Liver (tissue), 9 donors: ENCODE data around the gene STK33. TPM values are rescaled to one million over a fixed set of nuclear protein-coding genes. Genes with fewer than 3 reads are reported as not detected.

ENCODE experiments used
- DNase-seq: peaks from one replicate; pipeline ENCODE4 v3.0.0-alpha.2; 2017; ENCODE audit warnings: low spot score
- H3K27ac ChIP-seq, 2 donors: one replicate each; pipeline ENCODE4 v1.7.0; 2013; ENCODE audit warnings: inconsistent platforms in 2 of 2, low read length in 2 of 2, control low read depth in 1 of 2, low read depth in 1 of 2, mild to moderate bottlenecking in 1 of 2
- H3K27me3 ChIP-seq, 4 donors: one replicate each; pipeline versions ENCODE4 v1.6.1 to v1.7.0; 2013; ENCODE audit warnings: low read length in 3 of 4, inconsistent platforms in 1 of 4, mild to moderate bottlenecking in 1 of 4, moderate library complexity in 1 of 4; ENCODE audit not compliant: control insufficient read depth in 4 of 4, insufficient read depth in 4 of 4
- H3K36me3 ChIP-seq, 4 donors: one replicate each; pipeline versions ENCODE4 v1.6.1 to v1.7.0; 2013; ENCODE audit warnings: low read length in 3 of 4, mild to moderate bottlenecking in 3 of 4, low read depth in 1 of 4, moderate library complexity in 1 of 4; ENCODE audit not compliant: control insufficient read depth in 4 of 4, insufficient read depth in 3 of 4
- H3K4me1 ChIP-seq, 4 donors: one replicate each; pipeline versions ENCODE4 v1.6.1 to v1.7.0; 2013; ENCODE audit warnings: low read length in 3 of 4, mild to moderate bottlenecking in 3 of 4, moderate library complexity in 1 of 4; ENCODE audit not compliant: control insufficient read depth in 4 of 4, insufficient read depth in 4 of 4
- H3K4me3 ChIP-seq, 3 donors: one replicate each; pipeline versions ENCODE4 v1.6.1 to v1.7.0; 2013; ENCODE audit warnings: low read length in 3 of 3, control low read depth in 1 of 3, low read depth in 1 of 3, mild to moderate bottlenecking in 1 of 3
- H3K9ac ChIP-seq, 2 donors: one replicate each; pipeline ENCODE4 v1.7.0; 2013; ENCODE audit warnings: low read length in 2 of 2, mild to moderate bottlenecking in 2 of 2, moderate library complexity in 2 of 2, control low read depth in 1 of 2, low read depth in 1 of 2
- H3K9me3 ChIP-seq, 4 donors: one replicate each; pipeline versions ENCODE4 v1.6.1 to v1.7.0; 2013; ENCODE audit warnings: low read length in 3 of 4; ENCODE audit not compliant: control insufficient read depth in 4 of 4
- EGR1 ChIP-seq, 2 donors: IDR thresholded peaks; 2 replicates each; pipeline ENCODE4 v1.6.1; 2016 to 2018; ENCODE audit warnings: antibody characterized with exemption in 2 of 2, low read depth in 2 of 2
- FOXA1 ChIP-seq: IDR thresholded peaks from 2 replicates; pipeline ENCODE4 v1.6.1; 2016; ENCODE audit warnings: antibody characterized with exemption
- FOXA2 ChIP-seq: IDR thresholded peaks from 2 replicates; pipeline ENCODE4 v1.6.1; 2016; ENCODE audit warnings: antibody characterized with exemption
- GABPA ChIP-seq, 2 donors: IDR thresholded peaks in 1 of 2; conservative IDR thresholded peaks in 1 of 2; 2 replicates each; pipeline ENCODE4 v1.6.1; 2016; ENCODE audit warnings: antibody characterized with exemption in 2 of 2, mild to moderate bottlenecking in 1 of 2, moderate library complexity in 1 of 2
- HNF4A ChIP-seq, 2 donors: conservative IDR thresholded peaks; 2 replicates each; pipeline ENCODE4 v1.6.1; 2016; ENCODE audit warnings: antibody characterized with exemption in 2 of 2, mild to moderate bottlenecking in 2 of 2
- JUND ChIP-seq, 2 donors: IDR thresholded peaks; 2 replicates each; pipeline ENCODE4 v1.6.1; 2016; ENCODE audit warnings: antibody characterized with exemption in 2 of 2
- NR2F2 ChIP-seq: IDR thresholded peaks from 2 replicates; pipeline ENCODE4 v1.6.1; 2016; ENCODE audit warnings: antibody characterized with exemption
- RAD21 ChIP-seq, 2 donors: IDR thresholded peaks; 2 replicates each; pipeline ENCODE4 v1.6.1; 2016; ENCODE audit warnings: antibody characterized with exemption in 2 of 2, mild to moderate bottlenecking in 2 of 2
- RXRA ChIP-seq, 2 donors: IDR thresholded peaks; 2 replicates each; pipeline ENCODE4 v1.6.1; 2017 to 2018; ENCODE audit warnings: antibody characterized with exemption in 2 of 2, mild to moderate bottlenecking in 1 of 2
- SP1 ChIP-seq: IDR thresholded peaks from 2 replicates; pipeline ENCODE4 v1.6.1; 2018; ENCODE audit warnings: antibody characterized with exemption, mild to moderate bottlenecking
- TAF1 ChIP-seq: conservative IDR thresholded peaks from 2 replicates; pipeline ENCODE4 v1.6.1; 2016; ENCODE audit warnings: antibody characterized with exemption, mild to moderate bottlenecking
- YY1 ChIP-seq: IDR thresholded peaks from 2 replicates; pipeline ENCODE4 v1.6.1; 2016; ENCODE audit warnings: antibody characterized with exemption, mild to moderate bottlenecking
- WGBS: extraction: QIAGEN DNeasy Blood & Tissue Kit; methylation state at CpG from one replicate; pipeline ENCODE4 v1.1.7; 2013; 5-methylcytosine and 5-hydroxymethylcytosine counted together
- polyA plus RNA-seq, 2 donors: library from polyadenylated mRNA; stranded (reverse) in 1 of 2; unstranded in 1 of 2; fragments of 200-250 nt in 1 of 2; fragments of >200 nt in 1 of 2; fragmentation: Nextera tagmentation in 1 of 2; extraction: Ambion mirVana in 1 of 2; gene quantifications; one replicate each; pipeline versions ENCODE4 v1.2.1 to v1.2.3, GENCODE V29; 2013 to 2015
- total RNA-seq, 2 donors: library from RNA; depleted of rRNA; stranded (reverse); fragments of >200 nt; gene quantifications; one replicate each; pipeline ENCODE4 v1.2.3, GENCODE V29; 2014
- TF ChIP-seq, protein P1 (sequence below): fragments of 150-350 bp; IDR thresholded peaks from 2 replicates; pipeline ENCODE4 v1.5.1; 2017; ENCODE audit warnings: improper control_type of control experiment, low read depth, low read length; ENCODE audit not compliant: missing input control
- TF ChIP-seq, protein P2 (sequence below): IDR thresholded peaks from 2 replicates; pipeline ENCODE4 v1.6.1; 2016; ENCODE audit warnings: antibody characterized with exemption
- TF ChIP-seq, protein P3 (sequence below): IDR thresholded peaks from 2 replicates; pipeline ENCODE4 v1.6.1; 2016; ENCODE audit warnings: antibody characterized with exemption
- TF ChIP-seq, protein P4 (sequence below): IDR thresholded peaks from 2 replicates; pipeline ENCODE4 v1.6.1; 2016; ENCODE audit warnings: antibody characterized with exemption, mild to moderate bottlenecking
- donor health status: healthy.
- donor health status: healthy.
- donor health status: healthy.
- donor health status: healthy.
- donor health status: healthy.

STK33 gene
- total and polyA plus RNA-seq, 4 donors = 0.09 to 1.1 (median 0.52) TPM

DNA sequence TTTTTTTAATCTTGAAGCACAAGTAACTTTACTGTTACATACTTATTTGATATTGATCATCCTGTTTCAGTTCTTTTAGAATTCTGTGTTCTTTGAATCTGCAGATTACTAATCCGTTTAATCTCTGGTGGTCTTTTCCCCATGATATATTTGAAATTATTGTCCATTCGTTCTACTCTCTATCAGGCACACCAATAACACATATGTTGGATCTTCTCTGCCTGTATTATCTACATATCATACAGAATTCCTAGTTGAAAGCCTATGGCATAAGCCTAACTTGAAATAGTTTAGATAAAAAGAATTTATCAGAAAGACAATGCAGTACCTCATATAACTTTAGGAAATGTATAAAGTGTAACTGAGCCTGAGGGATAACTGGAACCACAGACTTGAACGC is 32.6 kb downstream of the STK33 start (continued):
- TF ChIP-seq RXRA (IDR thresholded peaks at IDR 0.05) = no peak
- no peak for TF ChIP-seq SP1
- no peak for TF ChIP-seq GABPA (IDR thresholded peaks at IDR 0.05 in 1 of 2, conservative IDR thresholded peaks at IDR 0.05 in 1 of 2)
- no peak for TF ChIP-seq NR2F2
- no peak for TF ChIP-seq FOXA1
- no peak for TF ChIP-seq EGR1 (IDR thresholded peaks at IDR 0.05; ENCODE audit: low read depth in 2 of 2)

DNA sequence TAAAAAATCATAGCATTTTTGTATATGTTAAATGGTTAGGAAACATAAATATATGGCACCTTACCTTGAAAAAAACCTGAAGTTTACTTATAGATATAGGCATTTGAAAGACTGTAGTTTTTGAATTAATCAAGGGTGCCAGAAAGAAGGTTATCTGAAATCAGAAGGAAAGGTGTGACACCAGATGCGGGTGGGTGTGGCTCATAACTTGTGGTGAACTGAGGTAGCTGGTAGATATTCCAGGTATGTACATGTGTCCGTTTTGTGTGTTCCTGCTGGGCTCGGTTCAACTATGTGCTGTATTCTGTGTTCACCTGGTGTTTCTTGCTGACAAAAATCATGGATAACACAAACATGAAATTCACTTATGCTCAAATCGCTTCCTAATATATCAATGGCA is 35.6 kb downstream of the STK33 start:
- WGBS = 88% methylated on average over 4 of the region's 4 CpGs
- no peak overlapping the region for H3K9ac ChIP-seq
- H3K27ac ChIP-seq = no peak overlapping the region

More for the DNA sequence above, 35.6 kb downstream of the STK33 start:
- TF ChIP-seq SP1 = no peak
- TF ChIP-seq JUND (IDR thresholded peaks at IDR 0.05) = no peak
- no peak for TF ChIP-seq FOXA1
- TF ChIP-seq EGR1 (IDR thresholded peaks at IDR 0.05; ENCODE audit: low read depth in 2 of 2) = no peak
- no peak for TF ChIP-seq RXRA (IDR thresholded peaks at IDR 0.05)
- TF ChIP-seq, protein P1, sequence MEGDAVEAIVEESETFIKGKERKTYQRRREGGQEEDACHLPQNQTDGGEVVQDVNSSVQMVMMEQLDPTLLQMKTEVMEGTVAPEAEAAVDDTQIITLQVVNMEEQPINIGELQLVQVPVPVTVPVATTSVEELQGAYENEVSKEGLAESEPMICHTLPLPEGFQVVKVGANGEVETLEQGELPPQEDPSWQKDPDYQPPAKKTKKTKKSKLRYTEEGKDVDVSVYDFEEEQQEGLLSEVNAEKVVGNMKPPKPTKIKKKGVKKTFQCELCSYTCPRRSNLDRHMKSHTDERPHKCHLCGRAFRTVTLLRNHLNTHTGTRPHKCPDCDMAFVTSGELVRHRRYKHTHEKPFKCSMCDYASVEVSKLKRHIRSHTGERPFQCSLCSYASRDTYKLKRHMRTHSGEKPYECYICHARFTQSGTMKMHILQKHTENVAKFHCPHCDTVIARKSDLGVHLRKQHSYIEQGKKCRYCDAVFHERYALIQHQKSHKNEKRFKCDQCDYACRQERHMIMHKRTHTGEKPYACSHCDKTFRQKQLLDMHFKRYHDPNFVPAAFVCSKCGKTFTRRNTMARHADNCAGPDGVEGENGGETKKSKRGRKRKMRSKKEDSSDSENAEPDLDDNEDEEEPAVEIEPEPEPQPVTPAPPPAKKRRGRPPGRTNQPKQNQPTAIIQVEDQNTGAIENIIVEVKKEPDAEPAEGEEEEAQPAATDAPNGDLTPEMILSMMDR = no peak
- TF ChIP-seq, protein P2, sequence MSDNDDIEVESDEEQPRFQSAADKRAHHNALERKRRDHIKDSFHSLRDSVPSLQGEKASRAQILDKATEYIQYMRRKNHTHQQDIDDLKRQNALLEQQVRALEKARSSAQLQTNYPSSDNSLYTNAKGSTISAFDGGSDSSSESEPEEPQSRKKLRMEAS = no peak
- no peak for TF ChIP-seq TAF1
- no peak for TF ChIP-seq GABPA (IDR thresholded peaks at IDR 0.05 in 1 of 2, conservative IDR thresholded peaks at IDR 0.05 in 1 of 2)
- TF ChIP-seq YY1 = no peak
- TF ChIP-seq, protein P3, sequence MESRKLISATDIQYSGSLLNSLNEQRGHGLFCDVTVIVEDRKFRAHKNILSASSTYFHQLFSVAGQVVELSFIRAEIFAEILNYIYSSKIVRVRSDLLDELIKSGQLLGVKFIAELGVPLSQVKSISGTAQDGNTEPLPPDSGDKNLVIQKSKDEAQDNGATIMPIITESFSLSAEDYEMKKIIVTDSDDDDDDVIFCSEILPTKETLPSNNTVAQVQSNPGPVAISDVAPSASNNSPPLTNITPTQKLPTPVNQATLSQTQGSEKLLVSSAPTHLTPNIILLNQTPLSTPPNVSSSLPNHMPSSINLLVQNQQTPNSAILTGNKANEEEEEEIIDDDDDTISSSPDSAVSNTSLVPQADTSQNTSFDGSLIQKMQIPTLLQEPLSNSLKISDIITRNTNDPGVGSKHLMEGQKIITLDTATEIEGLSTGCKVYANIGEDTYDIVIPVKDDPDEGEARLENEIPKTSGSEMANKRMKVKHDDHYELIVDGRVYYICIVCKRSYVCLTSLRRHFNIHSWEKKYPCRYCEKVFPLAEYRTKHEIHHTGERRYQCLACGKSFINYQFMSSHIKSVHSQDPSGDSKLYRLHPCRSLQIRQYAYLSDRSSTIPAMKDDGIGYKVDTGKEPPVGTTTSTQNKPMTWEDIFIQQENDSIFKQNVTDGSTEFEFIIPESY = no peak
- no peak for TF ChIP-seq HNF4A (conservative IDR thresholded peaks at IDR 0.05)
- no peak for TF ChIP-seq FOXA2
- TF ChIP-seq, protein P4, sequence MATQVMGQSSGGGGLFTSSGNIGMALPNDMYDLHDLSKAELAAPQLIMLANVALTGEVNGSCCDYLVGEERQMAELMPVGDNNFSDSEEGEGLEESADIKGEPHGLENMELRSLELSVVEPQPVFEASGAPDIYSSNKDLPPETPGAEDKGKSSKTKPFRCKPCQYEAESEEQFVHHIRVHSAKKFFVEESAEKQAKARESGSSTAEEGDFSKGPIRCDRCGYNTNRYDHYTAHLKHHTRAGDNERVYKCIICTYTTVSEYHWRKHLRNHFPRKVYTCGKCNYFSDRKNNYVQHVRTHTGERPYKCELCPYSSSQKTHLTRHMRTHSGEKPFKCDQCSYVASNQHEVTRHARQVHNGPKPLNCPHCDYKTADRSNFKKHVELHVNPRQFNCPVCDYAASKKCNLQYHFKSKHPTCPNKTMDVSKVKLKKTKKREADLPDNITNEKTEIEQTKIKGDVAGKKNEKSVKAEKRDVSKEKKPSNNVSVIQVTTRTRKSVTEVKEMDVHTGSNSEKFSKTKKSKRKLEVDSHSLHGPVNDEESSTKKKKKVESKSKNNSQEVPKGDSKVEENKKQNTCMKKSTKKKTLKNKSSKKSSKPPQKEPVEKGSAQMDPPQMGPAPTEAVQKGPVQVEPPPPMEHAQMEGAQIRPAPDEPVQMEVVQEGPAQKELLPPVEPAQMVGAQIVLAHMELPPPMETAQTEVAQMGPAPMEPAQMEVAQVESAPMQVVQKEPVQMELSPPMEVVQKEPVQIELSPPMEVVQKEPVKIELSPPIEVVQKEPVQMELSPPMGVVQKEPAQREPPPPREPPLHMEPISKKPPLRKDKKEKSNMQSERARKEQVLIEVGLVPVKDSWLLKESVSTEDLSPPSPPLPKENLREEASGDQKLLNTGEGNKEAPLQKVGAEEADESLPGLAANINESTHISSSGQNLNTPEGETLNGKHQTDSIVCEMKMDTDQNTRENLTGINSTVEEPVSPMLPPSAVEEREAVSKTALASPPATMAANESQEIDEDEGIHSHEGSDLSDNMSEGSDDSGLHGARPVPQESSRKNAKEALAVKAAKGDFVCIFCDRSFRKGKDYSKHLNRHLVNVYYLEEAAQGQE = no peak
- no peak for TF ChIP-seq NR2F2
- TF ChIP-seq RAD21 (IDR thresholded peaks at IDR 0.05) = no peak
- Histone ChIP-seq H3K4me1 (no peaks in the 10 kb centered on the region), H3K36me3 (no peaks in the 10 kb centered on the region), H3K27me3 (peaks cover 0 to 2% (median 0%) of the 10 kb centered on the region in 4 donors), H3K4me3 (no peak overlapping the region), H3K9me3 (peaks cover 0 to 2% (median 0%) of the 10 kb centered on the region in 4 donors)
- no peak for DNase-seq
